Measurements from ENCODE around the gene YIPF3. TPM values are rescaled to one million over a fixed set of nuclear protein-coding genes. Genes with fewer than 3 reads are reported as not detected.

Gene YIPF3
- total RNA-seq, 1 experiment from 2014 or later: 65.1 TPM

DNA sequence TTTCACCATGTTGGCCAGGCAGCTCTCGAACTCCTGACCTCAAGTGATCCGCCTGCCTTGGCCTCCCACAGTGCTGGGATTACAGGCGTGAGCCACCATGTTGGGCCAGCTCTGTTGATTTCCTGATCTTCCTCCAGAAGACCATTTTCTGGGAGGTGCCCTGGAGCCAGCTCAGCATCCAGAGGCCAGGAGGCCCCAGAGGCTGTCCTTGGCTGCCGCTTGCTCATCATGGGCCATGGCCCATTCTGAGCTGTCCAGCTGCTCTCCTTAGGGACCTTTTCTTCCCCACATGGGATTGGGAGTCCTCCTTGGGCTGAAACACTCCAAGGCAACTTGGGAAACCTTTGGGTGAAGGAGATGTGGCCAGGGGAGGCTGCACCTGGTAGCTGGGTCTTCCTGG lies 22.0 kb downstream of the YIPF3 start:
- no peaks in the 10 kb centered on the region for H3K27me3 Mint-ChIP-seq (ENCODE audit: insufficient read depth, unreplicated experiment)
- peak overlapping the region; percentile 43 for H3K4me3 Mint-ChIP-seq (ENCODE audit: unreplicated experiment)
- BruUV-seq (replicated peaks): no TSS peak
- H3K4me1 Mint-ChIP-seq (ENCODE audit: insufficient read depth, unreplicated experiment): peaks cover 53% of the 10 kb centered on the region
- H3K36me3 Mint-ChIP-seq (ENCODE audit: insufficient read depth, unreplicated experiment): peaks cover 42% of the 10 kb centered on the region
- CTCF ChIA-PET: interaction anchor here (0.6 to 9.0 kb wide), 19 partner anchors 9 to 232 kb away, joined by 3 to 102 read pairs (median 3); partner anchors contain the start of genes ABCC10, DLK2, TJAP1 and ZNF318
- intact Hi-C loops (cut with micrococcal nuclease): loop anchor here (5.0 kb wide), 2 partner anchors 127 to 592 kb away; partner anchors contain the start of gene ZNF318
- POLR2A ChIA-PET: interaction anchor here (1.3 to 9.6 kb wide), 10 partner anchors 8 to 125 kb away, joined by 4 to 209 read pairs (median 27); partner anchors contain the start of genes DLK2, LRRC73, POLR1C and TJAP1
- H3K9me3 Mint-ChIP-seq (ENCODE audit: unreplicated experiment): no peaks in the 10 kb centered on the region
- H3K27ac Mint-ChIP-seq (ENCODE audit: low read depth, unreplicated experiment): peak overlapping the region; percentile 88
- TF ChIP-seq, protein P1, sequence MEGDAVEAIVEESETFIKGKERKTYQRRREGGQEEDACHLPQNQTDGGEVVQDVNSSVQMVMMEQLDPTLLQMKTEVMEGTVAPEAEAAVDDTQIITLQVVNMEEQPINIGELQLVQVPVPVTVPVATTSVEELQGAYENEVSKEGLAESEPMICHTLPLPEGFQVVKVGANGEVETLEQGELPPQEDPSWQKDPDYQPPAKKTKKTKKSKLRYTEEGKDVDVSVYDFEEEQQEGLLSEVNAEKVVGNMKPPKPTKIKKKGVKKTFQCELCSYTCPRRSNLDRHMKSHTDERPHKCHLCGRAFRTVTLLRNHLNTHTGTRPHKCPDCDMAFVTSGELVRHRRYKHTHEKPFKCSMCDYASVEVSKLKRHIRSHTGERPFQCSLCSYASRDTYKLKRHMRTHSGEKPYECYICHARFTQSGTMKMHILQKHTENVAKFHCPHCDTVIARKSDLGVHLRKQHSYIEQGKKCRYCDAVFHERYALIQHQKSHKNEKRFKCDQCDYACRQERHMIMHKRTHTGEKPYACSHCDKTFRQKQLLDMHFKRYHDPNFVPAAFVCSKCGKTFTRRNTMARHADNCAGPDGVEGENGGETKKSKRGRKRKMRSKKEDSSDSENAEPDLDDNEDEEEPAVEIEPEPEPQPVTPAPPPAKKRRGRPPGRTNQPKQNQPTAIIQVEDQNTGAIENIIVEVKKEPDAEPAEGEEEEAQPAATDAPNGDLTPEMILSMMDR (IDR thresholded peaks at IDR 0.05; ENCODE audit: unreplicated experiment): no peak
- no peak for DNase-seq (ENCODE audit: unreplicated experiment)

DNA sequence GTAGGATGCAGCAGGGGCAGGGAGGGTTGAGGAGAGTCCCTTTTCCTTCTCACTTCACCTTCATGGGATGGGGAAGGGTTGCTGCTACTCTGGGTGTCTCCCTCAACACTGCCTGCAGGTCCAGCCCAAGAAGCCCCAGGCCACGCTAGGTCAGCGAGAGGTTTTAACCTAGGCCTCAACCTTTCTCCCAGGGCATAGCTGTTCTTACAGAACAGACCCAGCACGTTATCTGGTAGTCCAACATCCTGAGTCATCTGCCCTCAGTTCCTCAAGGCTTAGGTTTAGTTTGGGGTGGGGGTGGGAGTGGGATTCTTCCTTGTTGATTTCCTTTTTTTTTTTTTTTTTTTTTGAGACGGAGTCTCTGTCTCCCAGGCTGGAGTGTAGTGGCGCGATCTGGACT lies 22.4 kb downstream of the YIPF3 start:
- Mint-ChIP-seq H3K36me3 (ENCODE audit: insufficient read depth, unreplicated experiment) (peaks cover 42% of the 10 kb centered on the region), H3K27ac (ENCODE audit: low read depth, unreplicated experiment) (no peak overlapping the region), H3K4me1 (ENCODE audit: insufficient read depth, unreplicated experiment) (peaks cover 53% of the 10 kb centered on the region), H3K27me3 (ENCODE audit: insufficient read depth, unreplicated experiment) (no peaks in the 10 kb centered on the region), H3K9me3 (ENCODE audit: unreplicated experiment) (no peaks in the 10 kb centered on the region), H3K4me3 (ENCODE audit: unreplicated experiment) (no peak overlapping the region)
- TF ChIP-seq, protein P1 (IDR thresholded peaks at IDR 0.05; ENCODE audit: unreplicated experiment): no peak
- BruUV-seq (replicated peaks): no TSS peak
- CTCF ChIA-PET: interaction anchor here (0.6 to 9.0 kb wide), 17 partner anchors 9 to 232 kb away, joined by 3 to 102 read pairs (median 4); partner anchors contain the start of genes ABCC10, DLK2, TJAP1 and ZNF318
- POLR2A ChIA-PET: interaction anchor here (1.1 to 9.6 kb wide), 9 partner anchors 12 to 125 kb away, joined by 3 to 209 read pairs (median 27); partner anchors contain the start of genes DLK2, LRRC73, POLR1C and TJAP1
- DNase-seq (ENCODE audit: unreplicated experiment): no peak
- intact Hi-C loops (cut with micrococcal nuclease): no loop called here

DNA sequence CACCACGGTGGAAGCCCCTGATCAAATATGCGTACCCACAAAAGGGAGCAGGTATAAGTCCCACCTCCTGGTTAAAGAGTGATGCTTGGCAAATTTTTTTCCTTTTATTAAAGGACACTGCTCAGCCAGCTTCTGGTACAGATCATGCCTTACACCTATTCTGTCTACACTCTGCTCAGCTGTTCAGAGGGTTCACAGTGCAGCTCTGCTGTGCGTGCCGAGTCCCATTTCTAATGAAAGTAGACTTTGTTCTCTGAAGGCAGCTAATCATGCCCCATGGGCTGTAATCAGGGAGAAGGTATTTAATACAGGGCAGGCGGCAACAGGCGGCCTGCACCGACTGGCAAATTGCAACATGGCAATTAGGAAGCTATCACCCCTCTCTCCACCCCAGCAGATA lies 22.9 kb downstream of the YIPF3 start:
- no TSS peak for BruUV-seq (replicated peaks)
- H3K4me3 Mint-ChIP-seq (ENCODE audit: unreplicated experiment): no peak overlapping the region
- POLR2A ChIA-PET: interaction anchor here (1.1 to 9.6 kb wide), 7 partner anchors 9 to 124 kb away, joined by 3 to 209 read pairs (median 27); partner anchors contain the start of genes DLK2, LRRC73, POLR1C and TJAP1

DNA sequence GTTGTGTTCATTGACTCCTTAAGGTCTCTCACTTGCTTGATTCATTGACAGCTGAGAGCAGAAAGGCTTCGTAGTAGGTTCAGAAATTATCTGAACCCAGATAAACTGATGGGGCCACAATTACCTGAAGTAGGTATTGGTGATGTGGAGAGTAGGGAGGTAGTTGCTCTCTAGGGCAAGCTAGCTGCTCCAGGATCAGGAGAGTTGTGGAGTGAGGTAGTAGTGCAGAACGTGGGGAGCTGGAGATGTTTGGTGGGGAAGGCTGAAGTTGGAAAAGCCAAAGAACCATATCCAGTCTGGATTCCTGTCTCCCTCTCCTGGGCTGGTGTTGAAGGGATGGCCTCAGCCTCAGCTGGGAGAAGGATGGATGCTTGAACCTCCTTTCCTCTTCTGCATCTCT lies 23.5 kb downstream of the YIPF3 start:
- Mint-ChIP-seq H3K4me3 (ENCODE audit: unreplicated experiment) (no peak overlapping the region), H3K36me3 (ENCODE audit: insufficient read depth, unreplicated experiment) (peaks cover 36% of the 10 kb centered on the region), H3K27me3 (ENCODE audit: insufficient read depth, unreplicated experiment) (no peaks in the 10 kb centered on the region), H3K27ac (ENCODE audit: low read depth, unreplicated experiment) (no peak overlapping the region), H3K4me1 (ENCODE audit: insufficient read depth, unreplicated experiment) (peaks cover 62% of the 10 kb centered on the region), H3K9me3 (ENCODE audit: unreplicated experiment) (no peaks in the 10 kb centered on the region)
- no peak for DNase-seq (ENCODE audit: unreplicated experiment)
- CTCF ChIA-PET: interaction anchor here (0.9 to 9.0 kb wide), 6 partner anchors 8 to 73 kb away, joined by 3 to 102 read pairs (median 20); partner anchors contain the start of genes DLK2 and TJAP1
- POLR2A ChIA-PET: interaction anchor here (0.8 to 9.6 kb wide), 10 partner anchors 10 to 124 kb away, joined by 3 to 209 read pairs (median 9); partner anchors contain the start of genes ABCC10, DLK2, POLR1C and TJAP1
- TF ChIP-seq, protein P1 (IDR thresholded peaks at IDR 0.05; ENCODE audit: unreplicated experiment): no peak
- BruUV-seq (replicated peaks): no TSS peak
- intact Hi-C loops (cut with micrococcal nuclease): no loop called here

More for the DNA sequence above, 22.9 kb downstream of the YIPF3 start:
- no peak for DNase-seq (ENCODE audit: unreplicated experiment)
- peaks cover 56% of the 10 kb centered on the region for H3K4me1 Mint-ChIP-seq (ENCODE audit: insufficient read depth, unreplicated experiment)
- no peaks in the 10 kb centered on the region for H3K9me3 Mint-ChIP-seq (ENCODE audit: unreplicated experiment)
- TF ChIP-seq, protein P1 (IDR thresholded peaks at IDR 0.05; ENCODE audit: unreplicated experiment): no peak
- intact Hi-C loops (cut with micrococcal nuclease): no loop called here
- H3K36me3 Mint-ChIP-seq (ENCODE audit: insufficient read depth, unreplicated experiment): peaks cover 41% of the 10 kb centered on the region
- H3K27me3 Mint-ChIP-seq (ENCODE audit: insufficient read depth, unreplicated experiment): no peaks in the 10 kb centered on the region
- no peak overlapping the region for H3K27ac Mint-ChIP-seq (ENCODE audit: low read depth, unreplicated experiment)
- CTCF ChIA-PET: interaction anchor here (0.8 to 9.0 kb wide), 10 partner anchors 12 to 133 kb away, joined by 3 to 102 read pairs (median 12); partner anchors contain the start of genes ABCC10, DLK2 and TJAP1
